HUES48 (cell line): ENCODE data around the gene ERVW-1.
"Not testable (repeated sequence)": the region's sequence is repeated elsewhere in the genome, so short reads cannot be mapped to it uniquely, and the experiment has no call there.

ENCODE experiments used
- H3K27ac ChIP-seq: one replicate; pipeline ENCODE4 v1.7.0; 2013; ENCODE audit warnings: low read depth, low read length, inconsistent platforms
- H3K27me3 ChIP-seq: 2 replicates; pipeline ENCODE4 v1.6.1; 2013; ENCODE audit warnings: mild to moderate bottlenecking, low read length; ENCODE audit not compliant: control insufficient read depth, insufficient read depth
- H3K36me3 ChIP-seq: 2 replicates; pipeline ENCODE4 v1.6.1; 2013; ENCODE audit warnings: low read length; ENCODE audit not compliant: control insufficient read depth, insufficient read depth
- H3K4me1 ChIP-seq: 2 replicates; pipeline ENCODE4 v1.6.1; 2013; ENCODE audit warnings: mild to moderate bottlenecking, low read length; ENCODE audit not compliant: control insufficient read depth, insufficient read depth
- H3K4me3 ChIP-seq: 2 replicates; pipeline ENCODE4 v1.5.1; 2013; ENCODE audit warnings: mild to moderate bottlenecking, low read depth, low read length
- H3K9ac ChIP-seq: 2 replicates; pipeline ENCODE4 v1.6.1; 2013; ENCODE audit warnings: mild to moderate bottlenecking, low read depth, low read length, moderate library complexity
- H3K9me3 ChIP-seq: 2 replicates; pipeline ENCODE4 v1.6.1; 2013; ENCODE audit warnings: low read length; ENCODE audit not compliant: control insufficient read depth, insufficient read depth

The ERVW-1 gene, protein sequence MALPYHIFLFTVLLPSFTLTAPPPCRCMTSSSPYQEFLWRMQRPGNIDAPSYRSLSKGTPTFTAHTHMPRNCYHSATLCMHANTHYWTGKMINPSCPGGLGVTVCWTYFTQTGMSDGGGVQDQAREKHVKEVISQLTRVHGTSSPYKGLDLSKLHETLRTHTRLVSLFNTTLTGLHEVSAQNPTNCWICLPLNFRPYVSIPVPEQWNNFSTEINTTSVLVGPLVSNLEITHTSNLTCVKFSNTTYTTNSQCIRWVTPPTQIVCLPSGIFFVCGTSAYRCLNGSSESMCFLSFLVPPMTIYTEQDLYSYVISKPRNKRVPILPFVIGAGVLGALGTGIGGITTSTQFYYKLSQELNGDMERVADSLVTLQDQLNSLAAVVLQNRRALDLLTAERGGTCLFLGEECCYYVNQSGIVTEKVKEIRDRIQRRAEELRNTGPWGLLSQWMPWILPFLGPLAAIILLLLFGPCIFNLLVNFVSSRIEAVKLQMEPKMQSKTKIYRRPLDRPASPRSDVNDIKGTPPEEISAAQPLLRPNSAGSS

DNA sequence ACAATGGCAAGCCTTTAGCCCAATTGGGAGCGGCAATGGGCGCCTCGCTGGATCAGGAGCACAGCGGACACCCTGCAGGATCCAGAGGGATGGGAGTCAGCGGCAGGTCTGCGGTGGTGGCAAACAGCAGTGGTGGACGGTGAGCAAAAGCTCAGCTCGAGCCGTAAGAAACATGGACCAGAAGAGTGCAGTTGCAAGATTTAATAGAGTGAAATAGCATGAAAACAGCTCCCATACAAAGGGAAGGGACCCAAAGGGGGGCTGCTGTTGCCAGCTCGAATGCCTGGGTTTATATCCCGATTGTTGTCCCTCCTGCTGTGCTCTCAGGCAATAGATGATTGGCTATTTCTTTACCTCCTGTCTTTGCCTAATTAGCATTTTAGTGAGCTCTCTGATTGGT, at the start of gene ERVW-1:
Gene ERVW-1, minus strand, starts transcription at position 266 of the 400 bp plus-strand sequence. CDS start 7,565 bp downstream, outside the sequence.
- not testable (repeated sequence) for H3K27ac ChIP-seq, H3K36me3 ChIP-seq, H3K9me3 ChIP-seq, H3K4me1 ChIP-seq, H3K4me3 ChIP-seq, H3K27me3 ChIP-seq, H3K9ac ChIP-seq

DNA sequence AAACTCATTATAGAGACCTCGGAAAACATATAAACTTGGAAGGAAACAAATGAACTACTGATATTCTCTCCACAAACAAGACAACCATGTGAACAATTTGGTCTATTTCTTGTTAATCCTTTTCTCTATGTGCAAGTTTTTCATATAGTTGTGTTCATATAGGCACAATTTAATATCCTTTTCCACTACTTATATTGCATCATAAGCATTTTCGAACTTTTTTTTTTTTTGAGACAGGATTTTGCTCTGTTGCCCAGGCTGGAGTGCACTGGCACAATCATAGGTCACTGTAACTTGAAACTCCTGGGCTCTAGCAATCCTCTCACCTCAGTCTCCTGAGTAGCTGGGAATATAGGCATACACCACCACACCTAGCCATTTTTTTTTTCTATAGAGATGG, 45.4 kb upstream of the ERVW-1 start:
- H3K9me3 ChIP-seq = no peaks in the 10 kb centered on the region
- no peak overlapping the region for H3K27ac ChIP-seq
- peaks cover 3% of the 10 kb centered on the region; the same call in 1 of the 2 replicates for H3K4me1 ChIP-seq
- no peak overlapping the region for H3K4me3 ChIP-seq
- H3K36me3 ChIP-seq = peaks cover 23% of the 10 kb centered on the region
- H3K27me3 ChIP-seq = no peaks in the 10 kb centered on the region
- H3K9ac ChIP-seq = no peak overlapping the region

DNA sequence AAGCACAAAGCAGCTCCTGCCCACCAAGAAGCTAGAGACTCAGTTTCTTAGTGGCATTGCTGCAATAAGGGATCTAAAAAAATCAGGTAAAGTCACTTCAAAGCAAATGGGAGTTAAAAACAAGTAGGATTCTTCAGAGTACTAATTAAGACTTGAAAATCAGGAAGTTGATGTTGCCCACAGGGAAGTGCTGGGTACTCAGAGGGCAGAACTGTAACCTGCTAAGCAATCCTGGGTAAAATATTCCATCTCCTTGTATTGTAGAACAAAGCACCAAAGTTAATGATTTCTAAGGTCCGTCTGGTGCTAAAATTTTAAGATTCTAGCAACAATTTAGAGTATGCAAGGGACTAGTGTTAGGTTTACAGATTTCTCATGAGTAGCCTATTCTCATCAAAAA, 42.3 kb upstream of the ERVW-1 start:
- no peak overlapping the region for H3K27ac ChIP-seq
- H3K4me3 ChIP-seq = no peak overlapping the region
- H3K4me1 ChIP-seq = no peaks in the 10 kb centered on the region
- no peaks in the 10 kb centered on the region for H3K9me3 ChIP-seq
- H3K27me3 ChIP-seq = no peaks in the 10 kb centered on the region
- peaks cover 44% of the 10 kb centered on the region for H3K36me3 ChIP-seq
- H3K9ac ChIP-seq = no peak overlapping the region

DNA sequence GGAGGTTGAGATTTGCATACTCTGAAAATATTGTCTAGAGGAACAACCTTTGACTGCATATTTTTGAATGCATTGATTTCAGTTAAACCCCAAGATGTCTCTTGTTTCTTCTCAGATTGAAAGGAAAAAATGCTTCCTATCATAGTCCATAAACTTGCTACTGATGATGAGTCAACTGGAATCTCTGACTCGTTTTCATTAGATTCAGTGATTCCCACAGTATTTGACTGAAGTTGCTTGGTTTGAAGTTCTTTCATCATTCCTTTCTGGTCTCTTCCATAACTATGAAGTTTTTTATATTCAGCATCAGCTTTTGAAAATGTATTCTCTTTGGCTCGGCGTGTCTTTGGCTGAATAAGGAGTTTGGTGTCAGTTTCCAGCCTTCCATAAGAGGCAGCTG, 39.9 kb upstream of the ERVW-1 start:
- H3K9me3 ChIP-seq = no peaks in the 10 kb centered on the region
- no peaks in the 10 kb centered on the region for H3K4me1 ChIP-seq
- H3K36me3 ChIP-seq = peaks cover 54% of the 10 kb centered on the region
- H3K27ac ChIP-seq = no peak overlapping the region
- no peak overlapping the region for H3K9ac ChIP-seq
- H3K27me3 ChIP-seq = no peaks in the 10 kb centered on the region
- no peak overlapping the region for H3K4me3 ChIP-seq

DNA sequence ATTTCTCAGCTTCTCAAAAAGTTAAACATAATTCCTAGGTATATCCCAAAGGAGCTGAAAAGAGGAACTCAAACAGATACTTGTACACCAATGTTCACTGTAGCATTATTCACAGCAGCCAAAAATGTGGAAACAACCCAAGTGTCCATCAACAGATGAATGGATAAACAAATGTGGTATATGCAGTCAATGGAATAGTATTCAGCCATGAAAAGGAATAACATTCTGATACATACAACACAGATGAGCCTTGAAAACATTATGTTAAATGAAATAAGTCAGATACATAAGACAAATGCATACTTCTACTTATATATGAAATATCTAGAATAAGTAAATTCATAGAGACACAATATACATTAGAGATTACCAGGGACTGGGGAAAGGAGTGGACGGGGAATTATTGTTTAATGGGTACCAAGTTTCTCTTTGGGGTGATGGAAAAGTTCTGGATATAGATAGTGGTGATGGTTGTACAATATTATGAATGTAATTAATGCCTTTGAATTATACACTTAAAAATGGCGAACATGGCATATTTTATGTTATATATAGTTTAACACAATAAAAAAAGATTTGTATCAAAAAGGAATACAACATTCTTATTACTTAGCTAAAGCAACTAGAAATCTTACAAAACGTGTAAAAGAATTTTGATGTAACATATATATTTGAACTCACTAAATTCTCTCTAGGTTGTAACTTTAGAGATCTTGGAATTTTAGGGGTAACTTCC, 35.6 kb upstream of the ERVW-1 start:
- H3K36me3 ChIP-seq = peaks cover 51% of the 10 kb centered on the region

DNA sequence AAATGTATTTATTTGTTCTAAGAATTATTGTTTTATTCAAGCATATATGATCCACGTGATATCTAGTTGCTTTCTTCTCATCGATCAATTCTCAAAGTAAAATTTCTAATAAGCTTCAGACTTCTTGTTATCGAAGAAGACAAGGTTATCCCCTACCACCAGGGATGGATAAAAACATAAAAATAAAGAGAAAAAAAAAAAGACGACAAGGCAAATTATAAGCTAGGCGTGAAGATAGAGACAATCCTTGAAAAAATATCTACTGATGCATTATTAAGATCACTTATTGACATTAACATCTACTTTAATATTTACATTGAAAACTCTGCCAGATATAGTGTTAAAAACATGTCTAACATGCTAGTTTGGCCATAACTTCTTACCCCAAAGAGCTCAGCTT, 31.2 kb upstream of the ERVW-1 start:
- H3K4me3 ChIP-seq = no peak overlapping the region
- no peak overlapping the region for H3K9ac ChIP-seq
- no peaks in the 10 kb centered on the region for H3K9me3 ChIP-seq
- no peaks in the 10 kb centered on the region for H3K4me1 ChIP-seq
- H3K27me3 ChIP-seq = no peaks in the 10 kb centered on the region
- peaks cover 54% of the 10 kb centered on the region for H3K36me3 ChIP-seq
- H3K27ac ChIP-seq = no peak overlapping the region

More for the DNA sequence above, 35.6 kb upstream of the ERVW-1 start:
- Histone ChIP-seq H3K27ac (no peak overlapping the region), H3K9me3 (no peaks in the 10 kb centered on the region), H3K9ac (no peak overlapping the region), H3K4me1 (no peaks in the 10 kb centered on the region), H3K27me3 (no peaks in the 10 kb centered on the region), H3K4me3 (no peak overlapping the region)

DNA sequence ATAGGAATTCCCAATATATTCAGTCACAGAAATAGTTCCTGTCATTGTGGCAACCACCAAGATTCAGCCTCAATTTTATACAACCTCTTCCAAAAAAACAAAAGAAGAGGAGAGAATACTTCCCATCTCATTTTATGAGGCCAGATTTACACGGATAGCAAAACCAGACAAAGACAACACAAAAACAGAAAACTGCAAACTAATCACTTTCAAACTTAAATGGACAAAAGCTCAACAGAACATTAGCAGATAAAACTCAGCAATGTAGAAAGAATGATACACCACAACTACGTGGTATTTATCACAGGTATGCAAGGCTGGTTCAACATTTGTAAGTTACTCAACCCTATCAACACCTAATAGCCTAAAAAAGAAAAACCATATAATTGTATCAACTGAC, 28.6 kb upstream of the ERVW-1 start:
- Histone ChIP-seq H3K4me1 (no peaks in the 10 kb centered on the region), H3K4me3 (no peak overlapping the region), H3K9me3 (no peaks in the 10 kb centered on the region), H3K27me3 (no peaks in the 10 kb centered on the region), H3K9ac (no peak overlapping the region), H3K36me3 (peaks cover 65% of the 10 kb centered on the region), H3K27ac (no peak overlapping the region)

DNA sequence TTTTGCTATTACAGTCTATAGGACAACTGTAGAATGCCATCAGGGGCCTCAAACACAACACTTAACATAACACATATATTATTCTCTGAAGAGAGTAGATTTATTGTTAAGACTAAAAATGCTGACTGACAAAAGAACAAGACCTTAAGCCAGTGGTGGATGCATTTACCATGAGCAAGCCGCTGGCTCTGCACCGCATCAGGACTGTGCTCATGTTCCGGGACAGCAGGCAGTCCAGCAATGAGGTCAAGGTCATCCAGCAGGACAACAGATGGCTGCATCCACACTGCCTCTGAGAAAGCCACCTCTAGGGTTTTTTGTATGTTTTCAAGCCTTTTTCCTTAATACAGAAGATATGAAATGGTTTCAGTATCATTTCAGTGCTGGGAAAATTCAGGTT, 26.8 kb upstream of the ERVW-1 start:
- H3K9me3 ChIP-seq = no peaks in the 10 kb centered on the region
- H3K27ac ChIP-seq = no peak overlapping the region
- no peaks in the 10 kb centered on the region for H3K4me1 ChIP-seq
- H3K36me3 ChIP-seq = peaks cover 74% of the 10 kb centered on the region
- H3K9ac ChIP-seq = no peak overlapping the region
- H3K4me3 ChIP-seq = no peak overlapping the region
- no peaks in the 10 kb centered on the region for H3K27me3 ChIP-seq

DNA sequence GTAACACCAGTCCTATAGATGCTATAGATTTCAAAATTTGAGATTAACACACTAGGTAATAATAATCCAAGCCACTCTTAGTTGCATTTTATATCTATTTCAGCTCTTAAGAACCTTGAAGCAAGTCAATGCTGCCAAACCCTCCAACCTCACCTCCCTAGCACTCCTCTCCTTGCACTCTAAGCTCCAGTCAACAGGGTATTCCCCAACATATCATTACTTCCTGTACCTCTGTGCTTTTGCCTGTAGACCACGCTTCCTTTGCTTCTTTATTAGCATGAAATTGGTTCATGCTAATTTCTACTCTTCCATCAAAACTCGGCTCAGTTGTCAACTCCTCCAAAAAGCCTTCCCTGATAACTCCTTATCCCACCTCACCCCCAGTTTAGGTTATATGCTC, 26.0 kb upstream of the ERVW-1 start:
- H3K4me3 ChIP-seq = no peak overlapping the region
- no peaks in the 10 kb centered on the region for H3K27me3 ChIP-seq
- no peak overlapping the region for H3K27ac ChIP-seq
- no peaks in the 10 kb centered on the region for H3K9me3 ChIP-seq
- H3K36me3 ChIP-seq = peaks cover 82% of the 10 kb centered on the region
- no peaks in the 10 kb centered on the region for H3K4me1 ChIP-seq
- H3K9ac ChIP-seq = no peak overlapping the region

DNA sequence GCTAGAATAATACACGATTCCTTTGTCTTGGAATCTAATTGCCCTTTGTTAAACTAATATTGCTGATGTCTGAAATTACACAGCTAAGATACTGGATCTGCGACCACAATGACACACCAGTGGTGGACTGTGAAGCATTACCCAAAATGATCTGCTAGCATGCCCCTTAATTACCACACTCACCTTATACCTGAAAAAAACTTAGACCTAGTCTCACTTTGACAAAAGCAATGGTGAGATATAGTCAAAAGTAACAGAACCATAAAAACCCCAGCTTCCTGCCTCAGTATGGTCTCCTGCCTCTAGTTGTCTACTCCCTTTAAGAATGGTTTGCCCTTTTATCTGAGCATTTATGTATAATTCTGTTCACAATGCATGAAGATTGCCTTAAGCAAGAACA, 20.8 kb upstream of the ERVW-1 start:
- Histone ChIP-seq H3K36me3 (peaks cover 92% of the 10 kb centered on the region), H3K4me1 (no peaks in the 10 kb centered on the region), H3K9me3 (no peaks in the 10 kb centered on the region), H3K4me3 (no peak overlapping the region), H3K9ac (no peak overlapping the region), H3K27ac (no peak overlapping the region), H3K27me3 (no peaks in the 10 kb centered on the region)

DNA sequence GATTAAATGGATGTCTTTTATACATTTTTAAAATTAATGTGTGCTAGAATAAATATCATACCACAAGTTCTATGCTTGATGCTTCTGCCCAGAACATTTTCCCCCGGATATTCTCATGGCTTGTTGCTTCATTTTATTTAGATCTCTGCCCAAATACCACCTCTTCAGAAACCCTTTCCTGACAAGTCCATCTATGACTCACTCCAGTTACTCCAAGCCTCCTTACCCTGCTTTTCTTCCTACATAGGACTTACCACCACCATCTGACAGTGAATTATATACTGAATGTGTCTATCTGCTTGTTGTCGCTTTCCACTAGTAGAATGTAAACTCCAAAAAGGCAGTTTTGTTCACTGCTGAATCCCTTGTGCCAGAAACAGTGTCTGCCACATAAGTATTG, 19.1 kb upstream of the ERVW-1 start:
- Histone ChIP-seq H3K4me1 (no peaks in the 10 kb centered on the region), H3K27me3 (no peaks in the 10 kb centered on the region), H3K36me3 (peaks cover 92% of the 10 kb centered on the region), H3K9ac (no peak overlapping the region), H3K9me3 (no peaks in the 10 kb centered on the region), H3K27ac (no peak overlapping the region), H3K4me3 (no peak overlapping the region)
